Memory B cell (primary cell): ENCODE results near the gene ELAVL4.

ENCODE experiments used
- ATAC-seq: fragments of 150-1000 bp; cut with Tn5 transposase; 2 replicates; pipeline ENCODE4 v1.10.0; 2021; ENCODE audit warnings: low read depth, mild to moderate bottlenecking, moderate library complexity
- DNase-seq, 2 donors: peaks; one replicate each; pipeline ENCODE4 v3.0.0; 2022; ENCODE audit warnings: low spot score in 2 of 2
- H3K27ac Mint-ChIP-seq: one replicate; pipeline ENCODE4 v1.8.0; 2022; ENCODE audit warnings: mild to moderate bottlenecking, moderate library complexity, mixed read lengths
- H3K27me3 Mint-ChIP-seq: one replicate; pipeline ENCODE4 v1.8.0; 2022; ENCODE audit warnings: mixed read lengths
- H3K36me3 Mint-ChIP-seq: one replicate; pipeline ENCODE4 v1.8.0; 2022; ENCODE audit warnings: mild to moderate bottlenecking, mixed read lengths
- H3K4me1 Mint-ChIP-seq: one replicate; pipeline ENCODE4 v1.8.0; 2022; ENCODE audit warnings: mixed read lengths
- H3K4me3 Mint-ChIP-seq: one replicate; pipeline ENCODE4 v1.8.0; 2022; ENCODE audit warnings: mild to moderate bottlenecking, moderate library complexity, mixed read lengths
- H3K9me3 Mint-ChIP-seq: one replicate; pipeline ENCODE4 v1.8.0; 2022; ENCODE audit warnings: mixed read lengths

The ELAVL4 gene

GRCh38 chr1:50105433-50105832, 3.3 kb upstream of the ELAVL4 start:
- H3K4me3 Mint-ChIP-seq = no peak overlapping the region
- no peaks in the 10 kb centered on the region for H3K36me3 Mint-ChIP-seq
- no peak overlapping the region for H3K27ac Mint-ChIP-seq
- DNase-seq = no peak
- no peaks in the 10 kb centered on the region for H3K9me3 Mint-ChIP-seq
- H3K4me1 Mint-ChIP-seq = peaks cover 12% of the 10 kb centered on the region
- ATAC-seq = no peak
- H3K27me3 Mint-ChIP-seq = peaks cover 13% of the 10 kb centered on the region

DNA sequence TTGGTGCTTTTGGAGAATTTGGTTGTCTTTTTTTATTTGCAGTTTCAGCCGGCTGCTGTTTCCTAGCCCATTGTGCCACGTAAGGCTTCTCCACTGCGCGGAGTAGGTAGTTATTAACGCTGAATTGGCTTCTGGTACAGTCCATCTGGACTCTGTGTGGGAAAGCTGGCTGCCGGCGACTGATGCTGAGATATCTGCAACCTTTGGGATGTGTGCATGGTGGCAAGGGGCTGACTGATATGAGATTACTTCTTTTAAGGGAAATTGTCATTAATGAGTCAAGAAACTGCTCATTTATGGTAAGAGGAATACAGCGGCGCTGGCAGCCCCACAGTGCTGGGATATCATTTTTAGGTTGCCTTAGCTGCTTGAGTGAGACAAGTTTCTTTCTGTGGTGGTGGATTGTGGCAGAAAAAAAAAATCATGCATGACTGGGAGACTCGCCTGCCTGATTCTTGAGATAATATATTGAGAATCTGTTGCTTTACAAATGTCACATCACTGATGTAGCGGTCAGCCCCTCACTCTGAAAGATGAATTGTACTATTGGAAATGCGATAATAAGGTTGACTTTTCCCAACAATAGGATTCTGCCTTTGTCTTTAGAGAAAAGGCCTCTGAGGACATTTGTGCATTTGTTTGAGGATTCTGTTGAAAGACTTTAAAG, 2.5 kb upstream of the ELAVL4 start:
- Mint-ChIP-seq H3K27me3 (peaks cover 18% of the 10 kb centered on the region), H3K36me3 (no peaks in the 10 kb centered on the region)
- ATAC-seq = no peak

GRCh38 chr1:50109116-50109515, 396 bp downstream of the ELAVL4 start:
- H3K4me3 Mint-ChIP-seq = no peak overlapping the region
- DNase-seq (no peak), ATAC-seq (no peak)
- peaks cover 13% of the 10 kb centered on the region for H3K4me1 Mint-ChIP-seq
- peaks cover 25% of the 10 kb centered on the region for H3K27me3 Mint-ChIP-seq
- no peak overlapping the region for H3K27ac Mint-ChIP-seq
- H3K9me3 Mint-ChIP-seq = no peaks in the 10 kb centered on the region
- no peaks in the 10 kb centered on the region for H3K36me3 Mint-ChIP-seq

More for the DNA sequence above, 2.5 kb upstream of the ELAVL4 start:
- no peak overlapping the region for H3K27ac Mint-ChIP-seq
- H3K4me1 Mint-ChIP-seq = peaks cover 13% of the 10 kb centered on the region
- H3K9me3 Mint-ChIP-seq = no peaks in the 10 kb centered on the region
- H3K4me3 Mint-ChIP-seq = no peak overlapping the region
- DNase-seq = no peak

DNA sequence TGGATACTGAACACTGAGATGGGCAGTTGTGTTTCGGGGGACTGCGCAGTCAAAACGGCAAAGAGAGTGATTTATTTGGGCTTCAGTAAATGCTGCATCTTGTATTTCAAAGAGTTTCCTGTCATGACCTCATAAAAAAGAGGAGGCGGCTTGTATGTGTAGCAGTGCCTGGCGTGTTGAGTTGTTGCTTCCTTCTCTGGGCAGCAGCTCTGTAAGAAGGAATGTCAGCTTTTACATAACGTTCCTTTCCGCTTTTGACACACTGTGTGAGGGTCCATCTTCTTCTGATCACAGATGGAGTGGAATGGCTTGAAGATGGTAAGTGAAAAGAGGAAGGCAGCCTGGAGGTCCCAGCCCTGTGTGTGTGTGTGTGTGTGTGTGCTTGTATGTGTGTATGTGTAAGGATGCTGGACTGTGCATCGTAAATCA, 941 bp downstream of the ELAVL4 start:
- H3K36me3 Mint-ChIP-seq = no peaks in the 10 kb centered on the region
- ATAC-seq = no peak
- H3K27me3 Mint-ChIP-seq = peaks cover 26% of the 10 kb centered on the region

DNA sequence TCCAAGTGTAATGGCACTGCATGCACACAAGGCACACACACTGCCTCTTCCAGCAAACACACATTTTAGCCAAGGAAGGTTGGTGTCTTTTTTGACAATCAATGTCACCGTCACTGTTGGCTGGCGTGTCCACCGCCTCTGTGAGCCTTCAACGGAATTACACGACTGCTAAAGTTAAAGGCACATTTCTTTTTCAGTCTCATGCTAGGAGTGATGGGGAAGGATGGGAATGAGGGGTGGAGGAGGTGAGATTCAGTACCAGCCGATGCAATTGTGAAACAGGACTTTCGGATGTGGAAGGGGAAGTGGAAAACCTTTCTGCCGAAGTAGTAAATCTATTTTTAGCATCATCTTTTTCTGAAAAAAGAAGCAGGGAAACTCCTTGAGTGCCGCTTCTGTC, 1.4 kb downstream of the ELAVL4 start:
- ATAC-seq (no peak), DNase-seq (no peak)
- Mint-ChIP-seq H3K9me3 (no peaks in the 10 kb centered on the region), H3K27me3 (peaks cover 28% of the 10 kb centered on the region), H3K4me1 (peaks cover 13% of the 10 kb centered on the region), H3K27ac (no peak overlapping the region), H3K36me3 (no peaks in the 10 kb centered on the region), H3K4me3 (no peak overlapping the region)

More for the DNA sequence above, 941 bp downstream of the ELAVL4 start:
- Mint-ChIP-seq H3K9me3 (no peaks in the 10 kb centered on the region), H3K27ac (no peak overlapping the region), H3K4me1 (peaks cover 13% of the 10 kb centered on the region), H3K4me3 (no peak overlapping the region)
- no peak for DNase-seq

DNA sequence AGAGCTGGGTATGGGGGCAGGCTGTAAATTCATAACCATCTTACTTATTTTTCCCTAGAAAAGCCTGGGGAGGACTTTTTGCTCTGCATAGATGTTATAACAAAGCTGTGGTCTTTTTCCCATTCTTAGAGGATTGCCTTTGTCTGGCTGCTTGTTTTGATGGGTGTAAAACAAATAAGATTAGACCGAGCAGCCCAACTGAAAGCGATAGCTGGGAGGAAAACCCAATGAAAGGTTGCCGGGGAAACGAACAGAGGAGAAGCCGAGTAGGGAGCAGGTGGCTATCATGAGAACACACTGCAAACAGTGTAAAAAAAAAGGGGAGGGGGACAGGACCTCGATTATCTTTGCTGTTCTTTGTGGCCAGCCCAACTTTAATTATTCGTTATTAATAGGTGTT, 1.9 kb downstream of the ELAVL4 start:
- H3K9me3 Mint-ChIP-seq = no peaks in the 10 kb centered on the region
- peak overlapping the region; percentile 19 for H3K4me3 Mint-ChIP-seq
- no peak for ATAC-seq
- H3K27ac Mint-ChIP-seq = no peak overlapping the region
- no peaks in the 10 kb centered on the region for H3K36me3 Mint-ChIP-seq
- peaks cover 13% of the 10 kb centered on the region for H3K4me1 Mint-ChIP-seq
- DNase-seq = no peak
- H3K27me3 Mint-ChIP-seq = peaks cover 27% of the 10 kb centered on the region

DNA sequence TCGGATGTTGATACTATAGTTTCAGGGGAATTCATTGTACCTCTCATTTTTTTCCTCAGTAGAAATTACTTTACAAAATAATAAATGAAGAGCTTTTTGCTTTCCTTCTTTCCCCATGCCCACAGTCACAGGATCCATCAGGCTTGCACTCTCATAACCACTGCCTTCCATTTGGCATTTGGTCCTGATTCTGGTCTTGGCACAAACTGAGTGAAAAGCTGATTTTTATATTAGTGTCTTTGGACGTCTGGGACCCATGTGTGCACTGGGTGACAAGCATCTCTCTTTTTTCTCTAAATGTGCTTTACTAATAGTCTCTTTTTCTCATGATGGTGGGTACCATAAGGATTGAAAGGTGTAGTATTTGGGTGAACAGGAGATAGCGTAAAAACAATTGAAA, 2.8 kb downstream of the ELAVL4 start:
- H3K4me1 Mint-ChIP-seq = peaks cover 13% of the 10 kb centered on the region
- H3K4me3 Mint-ChIP-seq = no peak overlapping the region
- H3K9me3 Mint-ChIP-seq = no peaks in the 10 kb centered on the region
- ATAC-seq = no peak
- H3K27ac Mint-ChIP-seq = no peak overlapping the region
- H3K27me3 Mint-ChIP-seq = peaks cover 29% of the 10 kb centered on the region
- DNase-seq = no peak
- H3K36me3 Mint-ChIP-seq = no peaks in the 10 kb centered on the region

DNA sequence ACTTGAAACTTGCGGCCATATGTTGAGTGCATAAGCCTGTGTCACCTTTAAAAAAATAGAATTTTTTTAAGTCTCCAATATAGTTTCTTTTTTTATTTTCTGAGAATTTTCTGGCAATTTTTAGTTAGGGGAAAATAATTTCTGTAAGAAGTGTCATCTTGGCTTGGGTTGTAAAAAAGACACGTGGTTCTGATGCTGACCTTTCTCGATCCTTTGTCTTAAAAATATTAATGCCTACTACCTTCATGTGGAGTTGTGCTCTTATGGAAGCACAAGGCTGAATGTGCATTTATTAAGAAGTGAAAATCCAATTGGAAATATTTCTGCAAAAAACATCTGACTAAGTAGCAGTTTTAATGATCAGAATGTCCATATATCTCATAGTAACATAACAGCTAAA, 3.5 kb downstream of the ELAVL4 start:
- H3K4me1 Mint-ChIP-seq = peaks cover 13% of the 10 kb centered on the region
- H3K9me3 Mint-ChIP-seq = no peaks in the 10 kb centered on the region
- ATAC-seq (no peak), DNase-seq (no peak)
- peaks cover 29% of the 10 kb centered on the region for H3K27me3 Mint-ChIP-seq
- H3K27ac Mint-ChIP-seq = no peak overlapping the region
- H3K36me3 Mint-ChIP-seq = no peaks in the 10 kb centered on the region
- no peak overlapping the region for H3K4me3 Mint-ChIP-seq

- no peak overlapping the region for H3K4me3 Mint-ChIP-seq
- H3K27ac Mint-ChIP-seq = no peak overlapping the region
- ATAC-seq (no peak), DNase-seq (no peak)
- H3K9me3 Mint-ChIP-seq = no peaks in the 10 kb centered on the region
- no peaks in the 10 kb centered on the region for H3K36me3 Mint-ChIP-seq
- peaks cover 4% of the 10 kb centered on the region for H3K27me3 Mint-ChIP-seq
- no peaks in the 10 kb centered on the region for H3K4me1 Mint-ChIP-seq
These were observed 14.4 kb downstream of the ELAVL4 start for GRCh38 chr1:50123071-50123470.

- Mint-ChIP-seq H3K4me3 (no peak overlapping the region), H3K4me1 (no peaks in the 10 kb centered on the region), H3K27ac (no peak overlapping the region), H3K27me3 (peaks cover 2% of the 10 kb centered on the region), H3K36me3 (no peaks in the 10 kb centered on the region), H3K9me3 (no peaks in the 10 kb centered on the region)
- DNase-seq = no peak
- ATAC-seq = no peak
These were observed 18.4 kb downstream of the ELAVL4 start for GRCh38 chr1:50126927-50127715.

DNA sequence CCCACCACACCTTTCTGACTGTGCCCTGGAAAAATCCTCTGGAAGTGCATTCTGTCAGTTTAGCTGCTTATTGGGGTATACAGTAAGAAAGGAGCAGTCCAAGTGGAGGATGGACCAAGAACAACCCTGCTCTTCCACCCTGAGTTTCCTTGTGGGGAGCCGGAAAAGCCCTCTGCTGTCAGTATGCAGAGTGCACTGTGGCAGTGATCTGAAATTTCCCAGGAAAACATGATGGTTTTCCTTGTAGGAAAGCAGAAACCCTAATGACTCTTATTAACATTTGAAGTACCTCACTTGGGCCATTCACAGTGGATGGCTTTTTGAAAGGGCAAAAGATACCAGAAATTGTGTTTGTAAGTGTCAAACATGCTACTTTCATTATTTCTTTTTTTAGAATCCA, 20.5 kb downstream of the ELAVL4 start:
- Mint-ChIP-seq H3K27ac (no peak overlapping the region), H3K36me3 (no peaks in the 10 kb centered on the region), H3K27me3 (peaks cover 2% of the 10 kb centered on the region), H3K4me1 (no peaks in the 10 kb centered on the region), H3K4me3 (no peak overlapping the region), H3K9me3 (no peaks in the 10 kb centered on the region)
- no peak for ATAC-seq
- DNase-seq = no peak

GRCh38 chr1:50132347-50132894, 23.7 kb downstream of the ELAVL4 start:
- Mint-ChIP-seq H3K27ac (no peak overlapping the region), H3K4me1 (no peaks in the 10 kb centered on the region), H3K27me3 (peaks cover 3% of the 10 kb centered on the region), H3K4me3 (no peak overlapping the region), H3K36me3 (no peaks in the 10 kb centered on the region), H3K9me3 (no peaks in the 10 kb centered on the region)
- no peak for ATAC-seq
- DNase-seq = no peak

GRCh38 chr1:50135716-50136115, 27.0 kb downstream of the ELAVL4 start:
- DNase-seq (no peak), ATAC-seq (no peak)
- Mint-ChIP-seq H3K27me3 (peaks cover 5% of the 10 kb centered on the region), H3K36me3 (no peaks in the 10 kb centered on the region), H3K4me3 (no peak overlapping the region), H3K9me3 (no peaks in the 10 kb centered on the region), H3K27ac (no peak overlapping the region), H3K4me1 (no peaks in the 10 kb centered on the region)

DNA sequence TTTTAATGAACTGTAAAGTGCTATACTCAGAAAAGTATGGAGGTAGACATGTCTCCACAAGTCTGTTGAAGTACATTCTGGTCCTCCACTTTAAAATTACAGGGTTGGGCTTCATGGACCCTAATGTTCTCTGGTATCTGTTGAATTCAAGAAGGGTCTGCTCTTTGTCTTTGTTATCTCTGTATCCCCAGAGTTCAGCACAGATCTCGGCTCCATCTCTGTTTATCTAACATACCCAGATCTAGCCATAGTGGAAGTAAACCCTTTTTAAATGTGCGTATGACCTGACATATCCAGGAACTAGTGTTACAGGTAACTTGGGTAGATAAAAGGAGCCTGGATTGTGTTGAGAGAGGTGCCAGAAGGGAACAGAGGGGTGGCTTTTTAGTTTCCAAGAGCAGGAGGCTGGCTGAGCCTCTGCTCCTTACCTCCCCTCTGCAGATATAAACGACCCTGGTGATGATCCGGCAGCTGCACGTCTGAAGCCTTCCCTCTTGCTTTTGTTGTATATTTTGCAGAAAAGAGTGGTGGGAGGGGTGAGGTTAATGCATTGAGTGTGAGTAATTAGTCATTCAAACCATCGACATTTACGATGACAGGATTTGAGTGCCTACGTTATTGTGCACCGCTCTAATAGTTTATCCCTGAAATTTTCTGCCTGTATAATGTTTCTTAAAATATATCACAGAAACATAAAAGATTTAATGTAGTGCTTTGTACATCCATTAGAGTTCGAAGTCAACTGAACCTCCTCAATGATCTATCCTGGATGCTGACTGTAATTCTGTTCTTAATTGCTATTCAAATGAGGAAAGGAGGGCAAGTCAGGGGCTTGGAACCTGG, 30.8 kb downstream of the ELAVL4 start:
- H3K27ac Mint-ChIP-seq = no peak overlapping the region
- no peaks in the 10 kb centered on the region for H3K4me1 Mint-ChIP-seq
- no peak for DNase-seq
- no peaks in the 10 kb centered on the region for H3K9me3 Mint-ChIP-seq
- peaks cover 9% of the 10 kb centered on the region for H3K27me3 Mint-ChIP-seq
- H3K36me3 Mint-ChIP-seq = no peaks in the 10 kb centered on the region
- ATAC-seq = no peak
- no peak overlapping the region for H3K4me3 Mint-ChIP-seq
